HG03575 (cell line): ENCODE results near the gene LYPD8.
"Not testable (repeated sequence)": the region's sequence is repeated elsewhere in the genome, so short reads cannot be mapped to it uniquely, and the experiment has no call there.

ENCODE experiments used
- ATAC-seq: cut with Tn5 transposase; IDR thresholded peaks from one replicate; pipeline ENCODE4 v1.9.1; 2021; ENCODE audit not compliant: unreplicated experiment, insufficient number of reproducible peaks, low FRiP score; ENCODE audit errors: extremely low read depth

The LYPD8 gene

GRCh38 chr1:248755517-248755916, at the start of gene LYPD8:
Gene LYPD8 (minus strand): TSS chr1:248755759. CDS start chr1:248751081, 4,678 bp downstream.
- ATAC-seq, result no peak

GRCh38 chr1:248804771-248805681, 49.5 kb upstream of the LYPD8 start:
- ATAC-seq, result peak; percentile 80

- not testable (repeated sequence) for ATAC-seq
Measured at GRCh38 chr1:248803501-248803900, 47.9 kb upstream of the LYPD8 start.

GRCh38 chr1:248802454-248802853, 46.9 kb upstream of the LYPD8 start:
- ATAC-seq, result no peak

GRCh38 chr1:248800459-248800858, 44.9 kb upstream of the LYPD8 start:
- ATAC-seq, result no peak

- ATAC-seq, result no peak
Measured at GRCh38 chr1:248798791-248799190, 43.2 kb upstream of the LYPD8 start.

GRCh38 chr1:248794663-248795062, 39.1 kb upstream of the LYPD8 start:
- not testable (repeated sequence) for ATAC-seq

GRCh38 chr1:248793592-248793991, 38.0 kb upstream of the LYPD8 start:
- peak; percentile 95 for ATAC-seq

- ATAC-seq, result peak; percentile 34
Measured at GRCh38 chr1:248792342-248792741, 36.8 kb upstream of the LYPD8 start.

GRCh38 chr1:248791010-248791409, 35.5 kb upstream of the LYPD8 start:
- ATAC-seq, result no peak

GRCh38 chr1:248790456-248790855, 34.9 kb upstream of the LYPD8 start:
- ATAC-seq, result no peak

- ATAC-seq, result not testable (repeated sequence)
Measured at GRCh38 chr1:248789337-248789736, 33.8 kb upstream of the LYPD8 start.

GRCh38 chr1:248788327-248788726, 32.8 kb upstream of the LYPD8 start:
- ATAC-seq, result no peak

- ATAC-seq, result no peak
Measured at GRCh38 chr1:248787430-248787829, 31.9 kb upstream of the LYPD8 start.

- ATAC-seq, result no peak
Measured at GRCh38 chr1:248786156-248786555, 30.6 kb upstream of the LYPD8 start.

- ATAC-seq, result no peak
Measured at GRCh38 chr1:248783367-248783766, 27.8 kb upstream of the LYPD8 start.

- ATAC-seq, result no peak
Measured at GRCh38 chr1:248782416-248783141, 27.0 kb upstream of the LYPD8 start.

GRCh38 chr1:248779350-248779749, 23.8 kb upstream of the LYPD8 start:
- ATAC-seq, result no peak

GRCh38 chr1:248778906-248779305, 23.3 kb upstream of the LYPD8 start:
- ATAC-seq, result no peak

- ATAC-seq, result no peak
Measured at GRCh38 chr1:248776991-248777390, 21.4 kb upstream of the LYPD8 start.
